HG02981 (cell line): ENCODE measurements around the gene KRT3.
"Not testable (repeated sequence)": the region's sequence is repeated elsewhere in the genome, so short reads cannot be mapped to it uniquely, and the experiment has no call there.

Experiments used
- ATAC-seq: cut with Tn5 transposase; IDR thresholded peaks from one replicate; pipeline ENCODE4 v1.9.1; 2021; ENCODE audit warnings: mild to moderate bottlenecking, moderate library complexity; ENCODE audit not compliant: unreplicated experiment

The KRT3 gene

DNA sequence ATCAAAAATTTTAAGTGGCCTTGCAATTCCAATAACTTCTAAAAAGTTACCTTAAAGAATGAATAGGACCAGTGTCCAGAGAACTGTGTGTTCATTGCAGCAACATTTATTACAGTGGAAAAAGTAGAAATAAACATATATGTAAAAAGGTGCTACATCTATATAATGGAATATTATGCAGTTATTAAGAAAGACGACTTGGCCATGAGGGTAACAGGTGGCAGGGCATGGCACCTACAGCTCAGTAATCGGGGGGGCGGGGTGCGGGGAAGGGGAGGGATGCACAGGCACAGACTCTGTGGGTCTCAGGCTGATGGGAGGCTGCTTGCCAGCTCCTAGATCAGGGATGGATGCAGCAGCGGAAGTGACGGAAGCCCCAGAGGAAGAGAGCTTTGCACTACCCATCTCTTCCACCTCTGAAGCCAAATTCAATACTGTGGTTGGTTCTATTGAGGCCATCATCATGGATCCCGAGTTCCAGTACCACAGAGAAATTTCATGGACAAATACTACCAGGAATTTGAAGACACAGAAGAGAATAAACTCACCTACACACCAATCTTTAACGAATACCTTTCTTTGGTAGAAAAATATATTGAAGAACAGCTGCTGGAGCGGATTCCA lies 32.8 kb downstream of the KRT3 start:
- ATAC-seq = no peak

DNA sequence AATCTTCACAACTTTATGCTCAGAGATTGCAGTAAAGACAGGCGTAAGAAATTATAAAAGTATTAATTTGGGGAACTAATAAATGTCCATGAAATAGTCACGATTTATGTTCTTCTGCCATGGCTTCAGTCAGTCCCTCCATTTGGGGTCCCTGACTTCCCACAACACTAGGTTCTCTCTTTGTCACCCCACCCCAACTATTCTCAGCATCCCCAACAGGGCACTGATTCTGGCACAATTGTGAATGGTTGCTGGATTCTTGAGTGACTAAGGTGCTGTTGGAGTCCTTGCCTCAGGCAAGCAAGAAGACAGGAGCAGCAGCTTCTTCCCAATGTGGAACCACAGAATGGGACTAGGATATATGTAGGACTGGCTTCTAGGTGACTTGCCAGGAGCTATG lies 34.1 kb downstream of the KRT3 start:
- no peak for ATAC-seq

DNA sequence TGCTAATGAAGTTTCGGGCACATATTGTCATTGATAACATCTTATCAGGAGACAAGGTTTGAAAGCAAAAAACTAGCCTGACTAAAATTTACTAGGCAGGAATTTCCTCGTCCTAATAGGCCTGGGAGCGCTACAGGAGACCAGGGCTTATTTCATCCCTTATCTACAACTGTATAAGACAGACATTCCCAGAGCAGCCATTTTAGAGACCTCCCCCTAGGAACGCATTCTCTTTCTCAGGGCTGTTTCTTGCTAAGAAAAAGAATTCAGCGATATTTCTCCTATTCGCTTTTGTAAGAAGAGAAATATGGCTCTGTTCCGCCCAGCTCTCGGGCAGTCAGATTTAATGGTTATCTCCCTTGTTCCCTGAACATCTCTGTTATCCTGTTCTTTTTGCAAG lies 34.7 kb downstream of the KRT3 start:
- not testable (repeated sequence) for ATAC-seq

GRCh38 chr12:52760623-52761022 lies 35.3 kb downstream of the KRT3 start:
- no peak for ATAC-seq

DNA sequence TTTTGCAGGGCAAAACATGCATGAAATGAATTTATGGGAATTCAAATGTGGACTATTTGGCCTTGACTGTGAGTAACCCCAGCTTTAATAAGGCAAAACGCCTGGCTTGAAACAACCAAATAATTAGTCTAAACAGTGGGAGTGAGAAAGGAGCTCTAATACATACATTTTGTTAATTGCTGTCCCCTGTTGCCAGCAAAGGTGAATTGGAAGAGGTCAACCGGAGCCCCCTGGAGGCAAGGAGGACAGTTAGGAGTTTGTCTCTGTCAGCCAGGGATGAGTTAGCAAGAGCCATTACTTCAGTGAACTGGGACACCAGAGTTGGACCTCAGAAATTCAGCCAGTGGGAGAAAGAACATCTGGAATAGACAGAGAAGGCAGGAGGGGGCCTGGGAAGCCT lies 36.2 kb downstream of the KRT3 start:
- ATAC-seq = no peak

DNA sequence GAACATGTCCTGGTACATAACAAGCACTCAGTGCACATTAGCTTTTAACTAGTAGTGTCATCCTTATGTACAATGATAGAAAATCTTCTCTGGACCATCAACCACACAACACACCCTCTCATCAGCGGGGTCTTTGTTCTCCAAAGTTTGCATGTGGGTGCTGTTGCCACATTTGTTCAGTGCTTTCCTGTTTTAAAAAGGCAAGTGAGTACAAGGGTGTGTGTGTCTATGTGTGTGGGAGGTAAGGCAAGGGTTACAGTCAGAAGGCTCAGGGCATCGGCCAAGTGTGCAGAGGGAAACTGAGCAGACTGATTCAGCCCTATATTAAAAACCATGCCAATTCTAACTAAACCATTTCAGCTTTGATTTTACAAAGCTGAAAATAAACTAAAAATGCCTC lies 36.7 kb downstream of the KRT3 start:
- ATAC-seq = no peak

GRCh38 chr12:52757449-52758176 lies 38.3 kb downstream of the KRT3 start:
- ATAC-seq = no peak

- no peak for ATAC-seq
Measured at GRCh38 chr12:52756281-52756960, 39.5 kb downstream of the KRT3 start.

DNA sequence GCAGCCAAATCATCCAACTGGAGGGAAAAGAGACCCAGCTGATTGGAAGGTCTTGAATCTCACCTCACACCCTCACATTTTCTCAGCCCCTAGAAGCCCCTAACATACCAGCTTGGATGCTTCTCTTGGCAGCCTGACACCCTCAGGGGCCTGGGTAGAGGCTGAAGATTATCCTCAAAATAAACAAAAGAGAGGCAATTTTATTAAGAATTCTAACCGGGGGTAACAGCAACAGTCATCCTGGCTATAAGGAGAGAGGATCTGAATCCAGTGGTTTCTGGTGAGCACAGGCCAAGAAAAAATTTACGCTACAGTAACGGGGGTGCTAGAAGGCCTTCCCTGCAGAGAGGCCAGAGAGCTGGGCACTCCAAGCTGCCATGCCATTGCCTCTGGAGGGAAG lies 40.4 kb downstream of the KRT3 start:
- ATAC-seq = no peak

- ATAC-seq = no peak
Measured at GRCh38 chr12:52754135-52754534, 41.8 kb downstream of the KRT3 start.

GRCh38 chr12:52753283-52753682 lies 42.6 kb downstream of the KRT3 start:
- ATAC-seq = no peak

DNA sequence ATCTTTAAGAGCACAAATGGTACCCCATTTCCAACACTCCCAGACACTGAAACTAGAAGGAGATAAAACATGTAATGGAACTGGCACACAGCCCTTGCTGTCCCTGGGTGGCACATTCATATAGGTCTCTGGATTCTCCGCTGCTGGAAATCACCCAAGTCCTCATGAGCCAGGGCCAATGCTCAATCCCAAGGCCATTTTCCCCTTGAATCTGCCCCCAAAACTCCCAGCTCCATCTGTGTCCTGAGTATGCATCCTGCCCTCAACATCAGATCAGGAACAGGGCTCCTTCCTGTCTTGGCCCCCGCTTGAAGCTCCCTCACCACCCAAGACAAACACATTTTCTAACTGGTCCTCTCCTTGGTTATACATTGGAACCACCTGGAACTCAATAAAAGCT lies 43.4 kb downstream of the KRT3 start:
- ATAC-seq = no peak

- ATAC-seq = no peak
Measured at GRCh38 chr12:52751795-52752194, 44.1 kb downstream of the KRT3 start.

GRCh38 chr12:52750532-52750931 lies 45.4 kb downstream of the KRT3 start:
- ATAC-seq = not testable (repeated sequence)

GRCh38 chr12:52749827-52750226 lies 46.1 kb downstream of the KRT3 start:
- no peak for ATAC-seq

DNA sequence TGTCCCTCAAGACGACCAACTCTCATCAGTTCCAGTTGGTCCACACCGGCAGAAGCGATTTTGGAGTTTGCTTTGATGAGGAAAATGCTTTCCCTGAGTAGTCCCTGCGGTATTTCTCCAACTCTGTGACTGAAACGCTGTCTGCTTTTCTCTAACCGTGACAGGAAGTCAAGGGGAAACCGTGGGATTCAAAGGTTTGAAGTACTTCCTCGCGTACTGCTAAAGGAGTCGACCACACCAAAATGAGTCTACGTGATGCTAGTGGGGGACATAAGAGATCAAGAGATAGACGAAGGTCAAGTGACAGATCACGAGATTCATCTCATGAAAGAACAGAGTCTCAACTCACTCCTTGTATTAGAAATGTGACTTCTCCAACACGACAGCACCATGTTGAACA lies 47.3 kb downstream of the KRT3 start:
- ATAC-seq = no peak

GRCh38 chr12:52745554-52745953 lies 50.4 kb downstream of the KRT3 start:
- ATAC-seq = no peak

DNA sequence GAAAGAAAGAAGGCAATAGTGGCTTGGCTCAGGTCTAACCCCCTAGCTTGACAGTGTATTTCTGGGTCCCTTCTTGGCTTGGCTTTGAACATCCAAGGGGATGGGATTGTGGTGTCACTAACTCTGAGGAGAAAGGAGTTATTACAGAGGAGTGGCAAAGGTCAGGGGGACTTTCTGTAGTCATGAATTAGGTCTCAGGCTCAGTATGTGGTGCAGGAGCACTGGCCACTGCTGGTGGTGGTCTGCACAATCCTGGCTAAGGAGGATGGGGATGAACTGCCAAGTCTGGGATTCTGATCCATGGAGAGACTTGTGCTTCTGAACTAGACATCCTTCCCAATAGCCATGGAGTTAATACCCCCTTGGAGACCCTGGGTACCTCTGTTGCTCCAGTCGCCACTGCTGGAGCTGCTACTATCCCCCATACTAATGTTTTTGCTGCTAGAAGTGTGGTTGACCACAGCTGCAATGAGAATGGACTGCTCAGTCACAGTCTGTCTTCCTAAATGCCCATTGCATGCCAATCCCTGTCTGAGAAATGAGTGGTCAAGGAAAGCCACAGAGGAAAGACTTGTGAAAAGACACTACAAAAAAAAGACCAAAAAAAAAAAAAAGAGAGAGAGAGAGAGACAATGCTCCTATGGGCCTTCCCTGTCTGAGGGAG lies 51.3 kb downstream of the KRT3 start:
- ATAC-seq = no peak

- no peak for ATAC-seq
Measured at GRCh38 chr12:52742822-52743457, 53.0 kb downstream of the KRT3 start.

GRCh38 chr12:52742196-52742580 lies 53.7 kb downstream of the KRT3 start:
- no peak for ATAC-seq
